Measurements from ENCODE around the gene CTTN. TPM values are rescaled to one million over a fixed set of nuclear protein-coding genes. Genes with fewer than 3 reads are reported as not detected.
A peak's percentile ranks its signal among the peaks of the same experiment; 100 is the strongest.

Gene CTTN
- total RNA-seq, 1 experiment from 2014 or later, result 224 TPM

DNA sequence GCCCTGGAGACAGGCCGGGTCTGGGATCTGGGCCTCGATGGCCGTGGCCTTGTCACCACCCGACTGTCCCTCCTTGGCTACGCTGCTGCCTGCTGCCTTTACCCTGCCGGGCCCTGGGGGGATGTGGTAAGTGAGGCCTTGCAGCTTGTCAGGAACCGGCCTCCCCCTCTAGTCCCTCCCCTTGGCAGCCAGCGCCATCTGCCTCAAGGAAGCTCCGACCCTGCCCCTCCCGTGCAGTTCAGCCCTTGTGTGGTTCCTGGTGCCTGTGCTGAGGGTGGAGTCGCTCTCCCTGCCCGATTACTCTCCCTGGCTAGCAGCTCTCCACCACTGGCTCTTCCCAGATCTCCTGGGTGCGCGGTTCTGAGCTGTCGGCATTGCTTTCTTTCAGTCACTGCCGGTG lies 33.7 kb downstream of the CTTN start:
- Histone ChIP-seq H3K27ac (ENCODE audit: insufficient read length, low read depth, low read length) (no peak overlapping the region), H2BK15ac (ENCODE audit: low read depth, low read length) (no peak overlapping the region), H3K14ac (ENCODE audit: insufficient read depth, low read length) (no peak overlapping the region), H3K9me3 (ENCODE audit: control insufficient read depth, low read depth, low read length) (no peaks in the 10 kb centered on the region), H3K18ac (ENCODE audit: insufficient read length, low read depth, low read length) (no peak overlapping the region), H2AK5ac (ENCODE audit: insufficient read length, low read length) (no peak overlapping the region), H3K56ac (ENCODE audit: insufficient read length, low read depth, low read length) (no peak overlapping the region), H3K23ac (ENCODE audit: insufficient read length, low read depth, low read length) (no peak overlapping the region), H3K23me2 (ENCODE audit: insufficient read length, low read depth, low read length, poor library complexity, severe bottlenecking) (no peaks in the 10 kb centered on the region), H4K8ac (replicated peaks; ENCODE audit: insufficient read length, low read depth, low read length) (no peak overlapping the region), H3K79me1 (ENCODE audit: insufficient read depth, low read depth, low read length, poor library complexity, severe bottlenecking) (no peaks in the 10 kb centered on the region), H4K5ac (ENCODE audit: insufficient read length, low read depth, low read length) (no peak overlapping the region), H3K4me1 (ENCODE audit: insufficient read depth, low read length) (no peaks in the 10 kb centered on the region), H3K27me3 (ENCODE audit: insufficient read depth, low read length) (no peaks in the 10 kb centered on the region), H4K91ac (ENCODE audit: insufficient read length, low read depth, low read length) (no peak overlapping the region), H3K4ac (ENCODE audit: low read depth, low read length) (no peak overlapping the region), H4K20me1 (ENCODE audit: control insufficient read depth, insufficient read depth, insufficient read length) (no peaks in the 10 kb centered on the region), H2BK12ac (ENCODE audit: insufficient read length, low read depth, low read length) (no peak overlapping the region), H3K79me2 (ENCODE audit: insufficient read depth, low read length) (no peaks in the 10 kb centered on the region), H2BK5ac (ENCODE audit: insufficient read length, low read length) (no peak overlapping the region), H3T11ph (ENCODE audit: low read length) (no peak overlapping the region), H2AFZ (ENCODE audit: low read length) (no peak overlapping the region), H3K9ac (ENCODE audit: extremely low read depth, insufficient read length, low read length) (no peak overlapping the region), H3K4me2 (ENCODE audit: insufficient read depth, insufficient read length, low read length) (no peak overlapping the region), H2BK120ac (ENCODE audit: low read depth, low read length, poor library complexity, severe bottlenecking) (no peak overlapping the region), H2BK20ac (ENCODE audit: low read depth, low read length, poor library complexity, severe bottlenecking) (no peak overlapping the region)
- Mint-ChIP-seq H3K9me3 (no peaks in the 10 kb centered on the region), H3K4me1 (peaks cover 8 to 10% of the 10 kb centered on the region in 2 experiments), H3K27me3 (ENCODE audit: low read depth) (no peaks in the 10 kb centered on the region; the same call in 1 of the 2 replicates), H3K27ac (peak overlapping the region in 2 of 3 experiments; percentile 53 to 66; a peak in 2 of 7 replicates), H3K4me3 (no peak overlapping the region), H3K36me3 (ENCODE audit: insufficient read depth in 1 of 3, low read depth in 3 of 3) (peaks cover 48 to 95% (median 95%) of the 10 kb centered on the region in 3 experiments; a peak in 6 of 7 replicates)
- DNase-seq, result no peak
- WGBS (ENCODE audit: extremely low coverage, insufficient read length, low lambda C conversion rate), result no CpG with 5 or more reads among the region's 16 CpGs
- TF ChIP-seq, protein P1, sequence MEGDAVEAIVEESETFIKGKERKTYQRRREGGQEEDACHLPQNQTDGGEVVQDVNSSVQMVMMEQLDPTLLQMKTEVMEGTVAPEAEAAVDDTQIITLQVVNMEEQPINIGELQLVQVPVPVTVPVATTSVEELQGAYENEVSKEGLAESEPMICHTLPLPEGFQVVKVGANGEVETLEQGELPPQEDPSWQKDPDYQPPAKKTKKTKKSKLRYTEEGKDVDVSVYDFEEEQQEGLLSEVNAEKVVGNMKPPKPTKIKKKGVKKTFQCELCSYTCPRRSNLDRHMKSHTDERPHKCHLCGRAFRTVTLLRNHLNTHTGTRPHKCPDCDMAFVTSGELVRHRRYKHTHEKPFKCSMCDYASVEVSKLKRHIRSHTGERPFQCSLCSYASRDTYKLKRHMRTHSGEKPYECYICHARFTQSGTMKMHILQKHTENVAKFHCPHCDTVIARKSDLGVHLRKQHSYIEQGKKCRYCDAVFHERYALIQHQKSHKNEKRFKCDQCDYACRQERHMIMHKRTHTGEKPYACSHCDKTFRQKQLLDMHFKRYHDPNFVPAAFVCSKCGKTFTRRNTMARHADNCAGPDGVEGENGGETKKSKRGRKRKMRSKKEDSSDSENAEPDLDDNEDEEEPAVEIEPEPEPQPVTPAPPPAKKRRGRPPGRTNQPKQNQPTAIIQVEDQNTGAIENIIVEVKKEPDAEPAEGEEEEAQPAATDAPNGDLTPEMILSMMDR (conservative IDR thresholded peaks at IDR 0.05), result no peak

Data from H9 (cell line).